ENCODE results near the gene TSC22D4.

DNA sequence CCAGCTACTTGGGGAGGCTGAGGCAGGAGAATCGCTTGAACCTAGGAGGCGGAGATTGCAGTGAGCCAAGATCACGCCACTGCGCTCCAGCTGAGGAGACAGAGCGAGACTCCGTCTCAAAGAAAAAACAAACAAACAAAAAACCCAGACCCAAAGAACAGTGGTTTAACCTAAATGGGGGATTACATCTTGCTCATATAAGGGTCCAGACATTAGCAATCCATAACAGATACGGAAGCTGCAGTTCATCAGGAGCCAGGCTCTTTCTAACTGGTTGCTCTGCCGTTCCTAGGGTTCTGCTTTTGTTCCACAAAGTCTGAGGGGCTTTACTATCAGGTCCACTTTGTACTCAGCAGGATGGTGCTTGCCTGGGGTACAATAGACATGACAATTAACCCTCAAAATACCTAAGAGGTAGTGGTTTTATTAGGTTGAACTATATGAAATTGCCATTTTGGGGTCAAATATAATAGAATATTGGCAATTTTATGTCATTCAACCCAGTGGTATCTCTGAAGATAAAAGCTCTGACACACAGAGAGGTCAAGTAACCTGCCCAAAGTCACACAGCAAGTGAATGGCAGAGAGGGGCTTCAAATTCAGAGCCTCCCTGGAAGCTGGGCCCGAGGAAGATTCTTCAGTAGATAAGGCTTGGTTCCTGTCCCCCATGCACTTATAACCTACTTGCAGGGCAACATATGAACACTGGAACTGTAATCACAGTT, 26.0 kb upstream of the TSC22D4 start:
- no peak for TF ChIP-seq POLR2A (IDR thresholded peaks at IDR 0.05)
- TF ChIP-seq, protein P1, sequence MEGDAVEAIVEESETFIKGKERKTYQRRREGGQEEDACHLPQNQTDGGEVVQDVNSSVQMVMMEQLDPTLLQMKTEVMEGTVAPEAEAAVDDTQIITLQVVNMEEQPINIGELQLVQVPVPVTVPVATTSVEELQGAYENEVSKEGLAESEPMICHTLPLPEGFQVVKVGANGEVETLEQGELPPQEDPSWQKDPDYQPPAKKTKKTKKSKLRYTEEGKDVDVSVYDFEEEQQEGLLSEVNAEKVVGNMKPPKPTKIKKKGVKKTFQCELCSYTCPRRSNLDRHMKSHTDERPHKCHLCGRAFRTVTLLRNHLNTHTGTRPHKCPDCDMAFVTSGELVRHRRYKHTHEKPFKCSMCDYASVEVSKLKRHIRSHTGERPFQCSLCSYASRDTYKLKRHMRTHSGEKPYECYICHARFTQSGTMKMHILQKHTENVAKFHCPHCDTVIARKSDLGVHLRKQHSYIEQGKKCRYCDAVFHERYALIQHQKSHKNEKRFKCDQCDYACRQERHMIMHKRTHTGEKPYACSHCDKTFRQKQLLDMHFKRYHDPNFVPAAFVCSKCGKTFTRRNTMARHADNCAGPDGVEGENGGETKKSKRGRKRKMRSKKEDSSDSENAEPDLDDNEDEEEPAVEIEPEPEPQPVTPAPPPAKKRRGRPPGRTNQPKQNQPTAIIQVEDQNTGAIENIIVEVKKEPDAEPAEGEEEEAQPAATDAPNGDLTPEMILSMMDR (IDR thresholded peaks at IDR 0.05) = no peak

Data from lower leg skin (tissue), 3 donors.